GM21619 (cell line): ENCODE measurements around the gene ROBO4.

ENCODE experiments used
- ATAC-seq: cut with Tn5 transposase; IDR thresholded peaks from one replicate; pipeline ENCODE4 v1.9.1; 2021; ENCODE audit not compliant: unreplicated experiment

Gene ROBO4

DNA sequence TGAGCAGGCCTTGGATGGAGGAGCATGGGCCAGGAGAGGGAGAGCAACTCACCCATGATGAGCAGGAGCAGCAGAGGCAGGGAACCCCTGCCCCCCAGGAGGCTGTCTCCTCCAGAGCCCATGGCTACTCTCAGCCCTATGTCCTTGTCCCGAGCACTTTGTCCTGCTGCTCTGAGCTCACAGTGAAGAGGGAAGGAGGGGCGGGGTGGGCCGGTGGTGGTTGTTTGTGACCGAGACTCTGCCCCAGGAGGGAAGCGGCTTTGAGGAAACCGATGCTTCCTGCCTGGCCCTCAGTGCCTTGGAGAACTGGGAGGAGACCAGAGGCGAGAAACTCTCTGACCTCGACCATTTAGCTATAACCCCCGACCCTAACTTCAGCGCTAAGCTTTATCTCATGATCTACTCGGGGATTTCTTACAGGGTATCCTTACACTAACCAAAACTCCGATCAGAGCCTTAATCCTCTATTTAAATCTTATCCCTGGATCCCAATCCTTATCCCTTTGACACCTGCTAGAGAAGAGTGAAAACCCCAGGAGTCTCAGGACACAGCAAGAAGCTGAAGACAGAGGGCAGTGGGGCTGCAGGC lies at the start of gene ROBO4:
Gene ROBO4 (minus strand): TSS at position 192 of the 589 bp plus-strand sequence. CDS start 70 bp downstream, at position 122.
- ATAC-seq = no peak

DNA sequence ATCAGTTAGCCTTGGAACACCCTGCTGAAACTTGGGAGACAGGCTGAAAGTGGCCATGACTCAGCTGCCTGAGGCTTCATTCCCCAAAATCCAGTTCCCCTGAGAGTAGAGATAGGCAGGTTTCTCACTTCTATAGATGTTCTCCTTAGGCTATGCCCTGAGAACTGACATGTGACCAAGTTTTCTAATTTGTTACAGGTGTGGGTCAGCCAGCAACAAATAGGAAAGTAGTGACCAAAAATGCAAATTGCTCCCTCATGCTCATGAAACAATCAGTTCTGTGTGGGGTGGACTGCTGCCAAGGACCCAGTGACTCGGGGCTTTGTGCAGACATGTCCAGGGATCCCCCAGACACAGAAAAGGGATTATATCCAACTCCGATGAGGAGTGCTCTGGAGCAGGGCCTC lies 49.1 kb upstream of the ROBO4 start:
- no peak for ATAC-seq

DNA sequence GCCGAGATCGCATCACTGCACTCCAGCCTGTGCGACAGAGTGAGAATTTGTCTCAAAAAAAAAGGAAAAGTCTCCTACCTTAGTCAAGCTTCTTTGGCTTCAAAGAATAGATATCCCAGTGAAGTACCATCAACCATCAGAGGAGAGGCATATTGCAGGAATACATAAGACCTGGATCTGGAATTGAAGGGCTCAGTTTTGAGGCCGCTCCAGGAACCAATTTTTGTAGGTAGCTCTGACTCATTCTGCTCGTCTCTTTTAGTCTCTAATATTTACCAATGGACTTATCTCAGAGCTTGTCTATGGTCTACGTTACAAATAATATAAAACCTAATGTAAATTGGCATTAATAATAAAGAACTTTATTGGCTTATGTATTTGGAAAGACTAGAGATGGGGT lies 48.2 kb upstream of the ROBO4 start:
- no peak for ATAC-seq

DNA sequence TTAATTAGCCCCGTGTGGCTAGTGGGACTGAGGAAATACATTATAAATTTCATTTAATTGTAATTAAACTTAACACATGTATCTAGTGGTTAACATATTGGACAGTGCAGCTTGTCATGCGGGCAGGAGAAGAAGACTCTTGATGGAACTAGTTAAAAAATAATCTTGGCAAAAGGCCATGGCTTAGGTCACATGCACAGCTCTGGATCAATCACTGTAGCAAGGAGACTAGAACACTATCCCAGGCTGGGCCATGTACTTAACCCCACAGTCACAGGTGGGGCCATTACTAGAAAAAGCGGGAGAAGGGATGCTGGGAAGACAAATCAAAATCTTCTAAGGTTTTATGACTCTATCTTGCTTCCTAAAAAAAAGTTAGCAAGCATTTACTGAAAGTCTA lies 46.9 kb upstream of the ROBO4 start:
- no peak for ATAC-seq

DNA sequence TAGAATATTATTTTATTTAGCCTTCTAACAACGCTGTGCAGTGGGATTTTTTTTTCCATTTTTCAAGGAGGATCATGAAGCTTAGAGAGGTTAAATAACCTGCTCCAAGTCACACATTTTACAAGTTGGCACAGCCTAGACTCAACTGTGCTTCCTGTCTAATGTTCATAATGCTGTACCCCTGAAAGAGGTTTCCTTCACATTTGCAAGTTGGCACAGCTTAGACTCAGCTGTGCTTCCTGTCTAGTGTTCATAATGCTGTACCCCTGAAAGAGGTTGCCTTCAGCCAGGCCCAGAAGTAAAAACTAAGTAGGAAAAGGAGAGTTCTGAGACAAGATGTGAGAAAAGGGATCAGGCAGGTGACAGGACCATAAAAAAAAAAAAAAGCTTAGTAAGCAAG lies 46.1 kb upstream of the ROBO4 start:
- no peak for ATAC-seq

DNA sequence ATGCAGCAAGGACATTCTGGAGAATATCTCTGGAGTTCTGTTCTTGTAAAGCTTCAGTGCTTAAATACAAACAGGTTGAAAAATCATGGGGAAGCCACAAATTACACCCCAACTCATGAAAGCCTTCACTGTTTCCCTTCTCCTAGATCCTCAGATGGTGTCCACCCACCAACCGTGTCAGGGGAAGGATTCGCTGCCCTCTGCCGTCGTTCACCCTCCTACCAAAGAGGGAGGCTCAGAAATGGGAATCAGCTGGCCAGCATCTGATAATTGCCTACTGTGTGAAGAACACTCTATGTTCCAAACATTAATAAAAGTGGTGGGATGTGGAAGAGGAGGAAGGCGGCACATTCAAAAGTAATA lies 45.6 kb upstream of the ROBO4 start:
- ATAC-seq = no peak

DNA sequence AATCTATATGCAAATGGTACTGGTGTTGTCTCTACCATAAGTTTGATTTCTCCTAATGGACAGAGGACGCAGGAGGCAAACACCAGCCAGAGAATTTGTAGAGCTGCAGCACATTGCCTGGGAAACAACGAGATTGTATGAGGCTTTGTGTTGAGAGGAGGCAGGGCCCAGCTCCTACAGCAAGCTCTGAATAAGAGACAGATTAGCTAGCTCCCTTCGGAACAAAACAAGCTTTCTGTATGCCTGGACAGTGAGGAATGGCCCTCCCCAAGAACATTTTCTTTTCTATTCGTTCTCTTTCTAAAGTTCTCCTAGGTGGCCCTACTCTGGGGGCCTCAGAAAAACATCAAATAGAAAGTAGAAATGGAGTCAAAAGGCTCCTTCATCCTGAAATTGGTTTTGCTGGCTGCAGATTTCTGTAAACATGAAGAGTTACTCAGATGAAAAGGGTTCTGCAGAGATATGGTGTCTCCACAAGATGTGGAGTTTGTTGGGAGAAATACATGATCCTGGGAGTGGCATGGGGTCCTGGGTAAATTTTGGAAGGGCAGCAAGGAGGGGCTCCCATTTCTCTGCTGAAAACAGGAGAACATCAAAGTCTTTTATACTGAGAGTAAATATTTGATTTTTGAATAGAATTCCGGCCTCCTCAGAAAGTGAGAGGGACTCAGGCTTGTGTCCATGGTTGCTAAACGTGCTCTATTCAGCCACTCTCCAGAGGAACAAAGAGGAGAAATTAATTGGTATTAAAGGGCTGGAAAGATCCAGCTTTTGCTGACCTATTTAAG lies 45.0 kb upstream of the ROBO4 start:
- no peak for ATAC-seq

DNA sequence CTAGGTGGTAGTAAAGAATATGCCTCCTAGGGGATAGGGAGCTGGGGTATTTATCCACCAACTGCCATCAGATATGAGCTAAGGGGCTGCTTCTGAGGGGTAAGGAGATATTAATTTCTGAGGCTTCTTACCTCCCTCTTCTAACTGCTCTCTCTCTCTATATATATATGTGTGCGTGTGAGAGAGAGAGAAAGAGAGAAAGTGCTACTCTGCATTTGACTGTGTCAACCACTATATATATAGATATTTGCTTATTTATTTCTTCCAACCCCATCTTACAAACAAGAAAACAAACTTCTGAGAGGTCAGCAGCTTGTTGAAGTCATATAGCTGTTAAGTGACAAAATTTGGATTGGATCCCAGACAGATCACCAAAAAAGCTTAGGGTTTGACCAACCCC lies 44.0 kb upstream of the ROBO4 start:
- peak; percentile 60 for ATAC-seq

DNA sequence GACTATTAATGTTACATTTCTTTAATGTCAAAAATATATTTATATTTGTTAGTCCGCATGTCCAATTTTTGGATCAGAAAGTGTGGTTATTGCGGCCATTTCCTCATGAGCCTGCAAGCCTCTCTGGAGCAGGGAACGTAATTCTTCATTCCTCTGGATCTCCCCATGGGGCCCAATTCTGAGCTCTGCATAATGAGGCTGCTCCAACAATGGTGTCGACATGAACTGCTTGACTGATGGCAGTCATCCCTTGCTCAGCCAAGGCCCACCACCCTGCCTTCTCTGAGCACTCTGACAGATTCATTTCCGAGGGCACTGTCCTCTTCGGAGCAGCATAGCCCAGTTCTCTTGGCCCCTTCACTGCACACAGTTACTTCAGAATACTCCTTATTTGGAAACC lies 41.3 kb upstream of the ROBO4 start:
- no peak for ATAC-seq

DNA sequence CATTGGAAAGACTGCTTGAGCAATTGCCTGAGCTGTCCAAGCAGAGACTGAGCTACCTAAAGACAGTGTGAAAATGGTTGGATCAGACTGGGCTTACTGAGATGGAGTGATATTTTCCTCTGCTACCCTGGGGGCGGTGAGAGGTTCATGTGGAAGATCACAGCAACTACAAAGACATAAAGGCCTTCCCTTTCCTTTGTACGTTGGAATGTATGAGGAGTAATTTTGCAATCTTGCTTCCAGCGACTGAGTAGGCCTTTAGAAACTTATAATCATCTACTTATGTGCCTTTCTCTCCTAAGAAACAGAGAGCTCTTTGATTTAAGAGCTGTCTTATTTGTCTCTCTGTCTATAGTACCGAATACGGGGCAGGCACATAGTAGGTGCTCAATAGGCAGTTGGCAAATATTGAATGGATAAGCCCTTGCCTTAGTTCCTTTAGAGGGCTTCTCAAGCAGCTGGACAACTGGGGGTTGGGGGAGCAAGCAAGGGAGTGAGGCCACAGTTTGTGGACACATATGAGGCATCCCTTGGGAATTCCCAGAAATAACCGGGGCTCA lies 40.6 kb upstream of the ROBO4 start:
- no peak for ATAC-seq

DNA sequence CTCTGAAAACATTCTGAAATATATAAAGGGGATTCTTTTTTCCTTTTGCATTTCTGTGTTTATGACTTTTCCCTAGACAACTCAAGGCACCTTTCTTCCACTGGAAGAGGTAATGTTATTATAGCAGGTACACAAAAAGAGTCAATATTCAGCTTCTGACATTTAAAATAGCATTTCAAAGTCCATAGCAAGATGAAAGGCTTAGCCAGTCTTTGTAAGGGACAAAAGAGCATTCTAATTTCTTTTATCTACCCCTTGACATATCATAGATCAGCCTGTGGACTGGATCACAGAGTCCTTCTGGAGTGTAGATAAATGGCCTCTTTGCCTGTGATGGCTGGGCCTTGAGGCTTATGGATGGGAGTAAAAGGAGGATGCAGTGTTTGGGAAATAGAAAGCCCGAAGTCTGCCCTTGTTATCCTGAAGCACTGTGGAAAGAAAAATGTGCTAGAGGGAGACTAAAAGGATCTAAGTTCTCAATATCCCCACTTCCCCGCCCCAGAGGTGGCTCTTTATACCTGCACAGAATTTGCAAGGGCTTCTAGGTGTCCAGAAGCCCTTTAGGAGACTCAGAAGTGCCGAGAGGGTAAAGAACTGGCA lies 39.8 kb upstream of the ROBO4 start:
- ATAC-seq = no peak

DNA sequence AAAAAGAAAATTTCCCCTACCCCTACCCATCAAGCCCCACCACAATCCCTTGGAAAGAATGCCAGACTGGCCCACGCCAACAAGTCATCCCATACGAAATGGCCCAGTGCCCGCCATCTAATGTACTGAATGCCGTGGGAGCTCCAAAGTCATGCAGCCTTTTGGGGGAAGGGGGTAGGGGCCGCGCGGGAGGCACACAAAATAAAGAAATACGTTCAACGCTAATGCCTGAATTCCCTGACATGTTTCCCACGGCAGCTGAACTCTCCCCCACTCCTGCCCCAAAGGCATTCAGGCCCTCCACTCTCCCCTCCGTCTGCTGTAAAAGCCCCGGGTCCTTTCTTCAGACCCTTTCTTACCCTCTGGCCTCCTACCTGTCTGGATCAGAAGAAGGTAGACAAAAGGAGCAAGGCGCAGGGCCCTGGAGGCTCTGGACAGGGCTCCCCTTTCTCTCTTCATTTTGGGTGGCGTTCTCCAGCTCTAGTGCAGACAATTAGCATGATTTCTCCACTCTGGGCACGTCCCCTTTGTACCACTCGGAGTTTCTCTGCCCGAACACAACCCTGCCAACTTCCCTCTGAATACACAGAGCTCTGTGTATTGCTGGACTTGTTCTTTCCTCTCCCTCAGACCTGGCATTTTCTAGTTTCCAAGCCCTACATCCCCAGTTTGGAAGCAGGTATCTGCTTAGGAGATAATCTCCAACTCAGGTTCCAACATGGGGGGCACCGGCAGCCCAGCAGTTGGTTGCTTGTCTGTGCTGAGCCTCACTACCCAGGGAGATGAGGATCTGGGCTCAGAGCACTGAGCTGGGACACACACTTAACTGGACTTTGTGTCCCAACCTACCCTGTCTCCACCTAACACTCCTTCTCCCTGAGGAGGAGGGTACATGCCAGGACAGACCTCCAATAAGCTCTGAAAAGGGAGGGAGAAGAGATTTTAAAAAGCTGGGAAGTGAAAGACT lies 38.2 kb upstream of the ROBO4 start, which contains the start of gene HEPACAM:
Gene HEPACAM (minus strand): TSS at position 500 of the 967 bp plus-strand sequence. CDS start 41 bp downstream, at position 459.
- ATAC-seq = no peak

DNA sequence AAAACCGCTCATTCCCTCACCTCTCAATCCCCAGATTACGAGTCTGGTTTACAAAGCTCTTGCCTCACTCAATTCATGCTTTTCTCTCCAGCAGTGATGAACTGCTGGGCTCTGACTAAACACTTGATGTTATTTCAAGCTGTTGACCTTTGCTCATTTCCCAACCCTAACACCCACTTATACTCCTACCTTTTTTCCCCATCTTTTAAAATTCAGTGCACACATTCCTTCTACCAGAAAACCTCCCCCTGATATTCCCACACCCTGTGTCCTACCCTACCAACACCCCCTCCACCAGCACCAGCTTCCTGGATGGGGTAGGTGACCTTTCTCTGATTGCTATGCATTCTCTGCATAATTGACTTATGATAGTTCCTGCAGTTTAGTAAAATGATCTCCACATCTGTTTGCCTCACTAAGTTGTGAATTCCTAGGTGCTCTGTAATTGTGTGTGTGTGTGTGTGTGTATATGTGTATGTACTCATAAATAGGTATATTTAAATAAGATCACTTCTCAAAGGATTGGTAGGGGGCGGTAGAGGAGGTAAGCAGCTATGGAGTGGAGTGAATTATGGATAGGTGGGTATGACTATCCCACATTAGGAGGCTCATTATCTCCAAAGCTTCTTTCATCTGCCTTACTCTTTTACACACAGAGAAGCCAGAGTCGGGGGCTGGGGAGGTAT lies 37.3 kb upstream of the ROBO4 start:
- ATAC-seq = no peak

DNA sequence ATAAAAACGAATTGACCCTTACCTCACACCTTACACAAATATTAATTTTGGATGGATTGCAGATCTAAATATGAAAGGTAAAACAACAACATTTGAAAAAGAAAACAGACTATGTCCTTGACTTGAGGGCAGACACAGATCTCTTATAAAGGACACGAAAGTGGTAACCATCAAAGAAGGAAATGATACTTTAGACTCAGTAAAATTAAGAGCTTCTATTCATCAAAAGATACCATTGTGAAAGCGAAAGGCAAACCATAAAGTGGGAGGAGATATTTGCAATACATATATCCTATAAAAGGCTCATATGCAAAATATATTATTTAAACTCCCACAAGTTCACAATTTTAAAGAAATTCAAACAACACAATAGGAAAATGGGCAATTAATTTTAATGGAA lies 33.1 kb upstream of the ROBO4 start:
- peak; percentile 92 for ATAC-seq

DNA sequence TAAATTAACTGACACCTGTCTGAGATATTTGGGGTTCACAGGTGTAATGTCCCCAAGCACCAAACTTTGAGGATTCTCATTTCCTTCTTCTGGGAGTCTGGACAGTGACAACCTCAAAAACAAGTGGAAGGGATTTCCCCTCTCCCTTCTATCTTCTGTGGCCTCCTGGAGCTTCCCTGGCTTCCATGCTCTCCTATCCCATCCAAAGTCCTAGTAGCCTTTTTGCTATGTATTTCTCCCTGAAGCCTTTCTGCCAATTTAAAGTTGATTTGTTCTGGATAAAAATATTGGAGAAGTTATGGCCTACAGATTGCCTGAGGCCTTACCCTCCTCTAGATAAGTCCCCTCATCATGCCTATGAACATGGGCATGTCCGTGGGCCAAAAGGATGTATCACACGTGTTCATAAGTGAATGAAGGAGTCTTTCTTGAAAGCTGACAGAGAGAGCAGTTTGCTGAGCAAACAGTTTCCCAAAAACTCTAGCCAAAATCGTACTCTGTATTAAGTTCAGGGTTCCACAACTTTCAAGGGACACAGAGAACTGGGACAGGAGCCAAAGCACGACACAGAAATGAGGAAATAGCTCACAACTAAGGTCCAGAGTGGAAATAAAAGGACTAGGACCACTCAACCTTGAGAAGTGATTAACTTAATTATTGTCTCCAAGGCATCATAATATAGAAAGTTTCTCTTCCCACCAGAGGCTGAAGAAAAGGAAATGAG lies 31.4 kb upstream of the ROBO4 start:
- ATAC-seq = no peak

DNA sequence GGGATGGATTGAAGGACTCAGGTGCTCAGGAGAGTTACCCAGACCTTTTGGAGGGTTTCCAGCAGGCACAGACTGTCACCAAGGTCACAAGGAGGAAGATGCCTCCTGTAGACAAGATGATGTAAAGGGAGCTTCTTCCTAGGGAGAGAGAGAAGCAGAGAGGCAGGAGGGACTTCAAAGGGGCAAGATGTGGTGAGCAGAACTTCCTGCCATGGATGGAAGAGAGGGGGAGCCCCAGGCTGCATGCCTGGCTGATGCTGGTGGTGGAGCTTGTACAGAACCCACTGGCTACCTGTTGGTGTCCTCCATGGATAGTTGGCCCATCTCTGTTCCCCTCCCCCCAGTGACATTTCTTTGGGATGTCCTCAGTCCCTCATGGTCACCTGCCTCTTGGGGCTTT lies 25.6 kb upstream of the ROBO4 start:
- ATAC-seq = no peak

DNA sequence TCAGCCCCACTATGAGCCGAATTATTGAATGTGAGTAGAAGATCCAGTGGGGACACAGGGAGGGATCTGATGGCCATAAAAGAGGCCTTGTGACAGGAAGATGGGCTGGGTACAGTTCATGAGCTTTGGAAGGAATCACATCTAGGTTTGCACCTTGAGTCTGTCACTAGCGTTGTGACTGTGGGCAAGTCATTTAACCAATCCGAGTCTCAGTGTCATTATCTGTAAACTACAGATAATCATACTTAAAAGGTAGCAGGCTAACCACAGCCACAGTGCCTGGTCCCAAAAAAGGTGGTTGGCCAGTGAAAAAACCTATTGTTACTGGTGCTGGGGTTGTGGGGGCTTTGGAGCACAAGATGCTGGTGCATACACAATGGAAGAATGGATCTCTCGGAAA lies 25.2 kb upstream of the ROBO4 start:
- no peak for ATAC-seq

DNA sequence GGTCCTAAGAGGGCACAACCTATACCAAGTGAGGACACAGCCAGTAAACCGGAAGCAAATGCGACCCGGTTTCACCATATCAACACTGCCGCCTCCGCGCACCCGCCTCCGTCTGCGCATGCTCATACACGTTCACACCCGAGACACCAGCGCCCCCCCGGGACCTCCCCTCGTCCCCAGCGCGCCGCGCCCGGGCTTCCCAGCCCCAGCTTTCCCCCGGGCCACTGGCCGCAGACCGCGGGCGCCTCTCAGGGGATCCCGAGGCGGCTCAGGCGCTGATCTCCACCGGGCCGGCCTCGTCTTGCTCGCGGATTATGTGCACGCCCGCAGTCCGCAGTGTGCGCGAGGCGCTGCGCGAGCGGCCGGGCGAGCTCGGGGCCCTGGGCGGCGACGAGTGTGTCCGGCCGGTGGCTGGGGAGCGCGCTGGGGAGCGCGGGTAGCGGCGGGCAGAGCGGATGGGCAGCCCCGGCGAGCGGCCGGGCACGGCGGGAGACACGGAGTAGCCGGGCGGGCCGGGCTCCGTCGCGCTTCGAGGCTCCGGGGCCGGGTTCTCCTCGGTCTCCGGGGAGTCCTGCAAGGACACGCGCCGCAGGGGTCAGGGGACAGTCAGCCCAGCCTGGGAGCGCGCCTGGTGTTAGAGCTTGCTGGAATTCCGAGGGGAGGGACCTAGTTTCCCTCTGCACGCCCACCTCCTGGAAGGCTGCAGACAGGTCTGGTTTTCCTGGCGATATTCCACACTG lies 23.4 kb upstream of the ROBO4 start:
- ATAC-seq = peak; percentile 53

DNA sequence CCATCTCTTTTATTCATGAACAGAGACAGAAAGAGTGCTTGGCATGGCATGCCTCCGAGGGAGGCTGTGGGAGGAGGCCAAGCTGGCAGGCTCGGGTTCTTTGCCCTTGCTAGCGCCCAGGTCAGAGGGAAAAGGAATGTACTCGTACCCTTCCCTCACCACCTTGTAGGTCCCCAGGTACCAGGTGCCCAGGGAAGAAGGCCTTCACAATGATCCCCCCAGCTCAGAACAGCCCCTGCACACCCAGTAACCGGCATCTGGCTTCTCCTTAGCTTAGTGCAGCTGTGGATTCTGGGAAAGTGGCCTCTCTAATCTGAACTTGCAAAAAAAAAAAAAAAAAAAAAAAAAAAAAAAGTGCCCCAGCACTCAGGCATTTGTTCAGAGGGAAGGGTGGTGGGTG lies 22.7 kb upstream of the ROBO4 start:
- ATAC-seq = no peak
